ENCODE results near the gene CXCL5. TPM values are rescaled to one million over a fixed set of nuclear protein-coding genes. Genes with fewer than 3 reads are reported as not detected.

The CXCL5 gene
- 5.9 and 7.6 TPM in 2 replicates for total RNA-seq

DNA sequence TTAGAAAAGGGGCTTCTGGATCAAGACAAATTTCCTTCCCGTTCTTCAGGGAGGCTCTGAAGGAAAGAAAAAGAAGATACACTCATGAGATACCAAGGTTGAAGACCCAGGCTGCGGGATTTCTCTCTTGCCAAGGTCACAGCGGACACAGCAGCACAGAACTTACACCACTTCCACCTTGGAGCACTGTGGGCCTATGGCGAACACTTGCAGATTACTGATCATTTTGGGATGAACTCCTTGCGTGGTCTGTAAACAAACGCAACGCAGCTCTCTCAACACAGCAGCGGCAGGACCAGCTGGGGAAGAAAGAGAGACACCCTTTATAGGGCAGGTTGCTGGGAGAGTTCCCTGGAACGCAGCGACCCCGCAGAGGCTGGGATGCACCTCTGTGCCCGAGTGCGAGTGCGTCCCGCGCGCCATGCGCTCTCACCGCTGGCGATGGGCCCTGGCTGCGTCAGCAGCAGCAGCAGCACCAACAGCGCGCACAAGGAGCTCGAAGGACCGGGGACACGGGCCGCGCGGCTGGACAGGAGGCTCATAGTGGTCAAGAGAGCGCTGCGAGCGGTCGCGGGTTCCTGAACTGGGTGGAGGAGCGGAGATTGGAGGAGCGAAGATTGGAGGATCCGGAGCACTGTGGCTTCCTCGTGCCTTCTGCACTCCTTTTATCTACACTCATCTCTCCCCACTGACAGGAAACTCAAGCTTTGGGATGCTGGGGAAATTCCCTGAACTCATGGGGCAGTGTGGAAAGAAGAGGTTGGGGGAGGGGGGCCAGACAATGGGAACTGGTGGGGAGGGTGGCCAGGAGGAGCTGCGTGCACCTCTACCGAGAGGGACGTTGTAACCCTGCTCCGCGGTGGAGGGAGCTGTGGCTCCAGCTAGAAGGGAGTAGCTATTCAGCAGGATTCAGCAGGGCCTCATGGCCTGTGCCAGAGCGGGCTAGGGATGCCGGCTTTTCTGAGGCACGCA, at the start of gene CXCL5:
TSS of gene CXCL5 (minus strand) at position 638 of the 972 bp plus-strand sequence. CDS start at position 542, 96 bp downstream.

DNA sequence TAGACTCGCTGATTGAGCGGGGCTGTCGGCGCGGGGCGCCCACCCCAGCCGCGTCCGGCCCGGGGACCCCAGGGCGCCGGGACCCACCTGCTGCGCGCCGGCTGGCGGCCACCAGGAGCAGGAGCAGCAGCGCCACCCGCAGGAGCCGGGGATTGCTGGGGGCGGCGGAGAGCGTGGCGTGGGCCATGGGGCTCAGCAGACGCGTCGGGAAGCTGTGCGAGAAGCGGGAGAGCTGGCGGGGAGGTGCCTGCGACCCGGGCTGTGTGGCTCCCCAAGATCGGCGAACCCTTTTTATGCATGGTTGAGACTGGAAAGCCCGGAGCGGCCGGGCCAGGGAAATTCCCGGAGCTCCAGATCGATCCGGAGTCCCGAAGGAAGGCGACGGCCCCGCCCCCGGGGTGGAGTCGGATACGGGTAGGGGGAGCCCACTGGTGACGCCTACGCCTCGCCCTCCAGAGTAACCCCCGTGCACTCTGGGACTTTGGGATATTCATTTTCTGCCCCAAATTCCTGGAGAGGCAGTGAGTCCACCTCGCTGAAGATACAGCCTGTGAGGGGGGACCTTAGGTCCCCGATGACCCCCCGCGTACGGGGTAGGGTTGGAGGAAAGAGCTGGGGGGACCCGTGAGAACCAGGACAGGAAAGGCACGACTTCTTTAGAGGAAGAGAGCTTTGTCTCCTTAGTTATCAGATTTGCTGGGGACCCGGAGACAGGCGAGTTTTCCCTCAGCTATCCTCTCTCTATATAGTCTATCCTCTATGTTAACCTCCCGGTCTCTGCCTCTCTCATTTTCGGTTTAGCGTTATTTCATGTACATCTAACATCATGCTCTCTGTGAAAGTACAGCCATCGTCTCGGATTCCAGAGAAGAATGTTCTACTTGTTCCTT, 40.2 kb upstream of the CXCL5 start, which contains the start of gene CXCL3:
TSS of gene CXCL3 (minus strand) at position 265 of the 890 bp plus-strand sequence. CDS start at position 187, 78 bp downstream.

DNA sequence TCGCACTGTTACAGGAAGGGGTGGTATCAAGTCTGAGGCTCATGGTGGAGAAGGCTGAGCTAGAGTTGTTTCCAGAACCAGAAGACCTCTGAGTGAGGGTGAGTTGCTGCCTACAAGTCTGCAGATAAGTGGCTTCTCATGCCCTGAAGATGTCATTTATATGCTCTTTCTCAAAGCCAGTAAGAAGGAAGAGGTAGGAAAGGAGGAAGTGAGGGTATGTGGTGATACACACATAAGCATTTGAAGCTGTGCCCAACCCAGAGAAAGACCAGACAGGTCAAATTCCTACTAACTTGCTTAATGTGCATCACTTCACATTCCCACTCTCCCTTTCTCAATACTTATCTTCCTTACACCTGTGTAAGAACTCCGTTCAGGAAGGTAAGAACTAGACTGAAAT, 10.4 kb downstream of the CXCL5 start, which contains the start of gene PPBP:
TSS of gene PPBP (minus strand) at position 130 of the 400 bp plus-strand sequence. CDS start at position 43, 87 bp downstream.

Other genes starting within 250 kb of the CXCL5 start
- 1.0 and 2.5 TPM in 2 replicates for gene CXCL6, start 162.0 kb downstream of the CXCL5 start, total RNA-seq
- gene PF4V1, start 145.4 kb downstream of the CXCL5 start, total RNA-seq = not detected in 2 replicates
- gene CXCL1, start 129.3 kb downstream of the CXCL5 start, total RNA-seq = 6.2 and 7.3 TPM in 2 replicates
- 0.50 and 2.1 TPM in 2 replicates for gene PF4, start 16.6 kb downstream of the CXCL5 start, total RNA-seq
- gene PPBP, start 10.5 kb downstream of the CXCL5 start, total RNA-seq = 0.34 TPM in 1 of 2 replicates, not detected in the other
- gene CXCL3, start 40.0 kb upstream of the CXCL5 start, total RNA-seq = 2.4 and 4.6 TPM in 2 replicates
- gene CXCL2, start 100.5 kb upstream of the CXCL5 start, total RNA-seq = 5.5 and 6.4 TPM in 2 replicates
- 4.9 and 10.9 TPM in 2 replicates for gene MTHFD2L, start 159.4 kb upstream of the CXCL5 start, total RNA-seq